Cardiac muscle cell (in vitro differentiated cells and primary cell): ENCODE data around the gene MTOR. TPM values are rescaled to one million over a fixed set of nuclear protein-coding genes. Genes with fewer than 3 reads are reported as not detected.
"Not testable (repeated sequence)": the region's sequence is repeated elsewhere in the genome, so short reads cannot be mapped to it uniquely, and the experiment has no call there.

ENCODE experiments used
- DNase-seq, 2 donors: peaks; one replicate each; pipeline versions ENCODE4 v3.0.0 to v3.0.0-alpha.2; 2010 to 2017; ENCODE audit warnings: low read depth in 1 of 2, low spot score in 1 of 2
- H3K27ac ChIP-seq: fragments of 200-600 bp; sonication (generic); 2 replicates; pipeline ENCODE4 v1.5.1; 2016
- H3K27me3 ChIP-seq: fragments of 200-600 bp; sonication (generic); 2 replicates; pipeline ENCODE4 v1.6.0; 2016; ENCODE audit warnings: control low read depth
- H3K36me3 ChIP-seq: fragments of 200-600 bp; sonication (generic); 2 replicates; pipeline ENCODE4 v1.5.1; 2016; ENCODE audit warnings: control low read depth
- H3K4me1 ChIP-seq: fragments of 200-600 bp; sonication (generic); 2 replicates; pipeline ENCODE4 v1.8.1; 2017; ENCODE audit warnings: low read depth, mild to moderate bottlenecking, mixed run types
- H3K4me3 ChIP-seq: fragments of 200-600 bp; sonication (generic); 2 replicates; pipeline ENCODE4 v1.5.1; 2016; ENCODE audit warnings: mild to moderate bottlenecking
- H3K9me3 ChIP-seq: fragments of 200-600 bp; sonication (generic); 2 replicates; pipeline ENCODE4 v1.5.1; 2017; ENCODE audit warnings: low read depth, mild to moderate bottlenecking, control low read depth
- CTCF ChIP-seq: IDR thresholded peaks from 2 replicates; pipeline ENCODE4 v1.5.1; 2012; ENCODE audit warnings: low read depth, mild to moderate bottlenecking, low read length
- polyA plus RNA-seq: library from polyadenylated mRNA; unstranded; fragments of >200 nt; fragmentation: Nextera tagmentation; extraction: Ambion mirVana; gene quantifications from 2 replicates; pipeline ENCODE4 v1.2.1, GENCODE V29; 2016
- total RNA-seq: library from RNA; depleted of rRNA; stranded (reverse); fragments of >200 nt; gene quantifications from 2 replicates; pipeline ENCODE4 v1.2.3, GENCODE V29; 2016

The MTOR gene
- total and polyA plus RNA-seq, 2 experiments from 2014 or later, result 21.5 to 45.7 TPM

GRCh38 chr1:11067716-11068599 lies 194.4 kb downstream of the MTOR start:
- Histone ChIP-seq H3K9me3 (no peaks in the 10 kb centered on the region), H3K4me1 (no peaks in the 10 kb centered on the region), H3K27me3 (no peaks in the 10 kb centered on the region), H3K36me3 (peaks cover 49% of the 10 kb centered on the region), H3K27ac (no peak overlapping the region), H3K4me3 (no peak overlapping the region)
- TF ChIP-seq CTCF, result no peak
- no peak for DNase-seq

- H3K9me3 ChIP-seq, result no peaks in the 10 kb centered on the region
- peaks cover 37% of the 10 kb centered on the region for H3K36me3 ChIP-seq
- no peak overlapping the region for H3K4me3 ChIP-seq
- DNase-seq, result no peak
- H3K27me3 ChIP-seq, result no peaks in the 10 kb centered on the region
- H3K4me1 ChIP-seq, result no peaks in the 10 kb centered on the region
- H3K27ac ChIP-seq, result no peak overlapping the region
- TF ChIP-seq CTCF, result no peak
These were observed 196.6 kb downstream of the MTOR start for GRCh38 chr1:11065796-11066195.

DNA sequence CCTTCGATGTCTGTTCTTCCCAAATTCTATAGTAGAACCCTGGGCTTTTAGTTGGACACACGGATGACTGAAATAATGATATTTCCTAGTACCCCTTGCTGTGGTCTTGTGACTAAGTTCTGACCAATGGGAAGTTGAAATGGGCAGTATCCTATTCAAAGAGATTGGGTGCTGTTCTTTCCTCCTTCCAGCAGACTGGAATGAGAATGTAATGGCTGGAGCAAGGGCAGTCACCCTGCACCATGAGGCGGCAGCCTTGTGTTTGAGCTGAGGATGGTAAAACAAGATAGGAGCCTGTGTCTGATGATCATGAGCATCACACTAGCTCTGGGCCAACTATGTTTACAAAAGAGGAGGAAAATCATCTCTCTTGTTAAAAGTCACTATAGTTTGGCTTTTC lies 197.4 kb downstream of the MTOR start:
- DNase-seq, result no peak
- no peaks in the 10 kb centered on the region for H3K27me3 ChIP-seq
- H3K36me3 ChIP-seq, result peaks cover 32% of the 10 kb centered on the region
- H3K4me1 ChIP-seq, result no peaks in the 10 kb centered on the region
- no peak for TF ChIP-seq CTCF
- H3K9me3 ChIP-seq, result no peaks in the 10 kb centered on the region
- H3K27ac ChIP-seq, result no peak overlapping the region
- H3K4me3 ChIP-seq, result no peak overlapping the region

GRCh38 chr1:11063937-11064537 lies 198.3 kb downstream of the MTOR start:
- not testable (repeated sequence) for DNase-seq, H3K4me3 ChIP-seq, H3K9me3 ChIP-seq, H3K27ac ChIP-seq, H3K27me3 ChIP-seq, H3K4me1 ChIP-seq
- H3K36me3 ChIP-seq, result peaks cover 29% of the 10 kb centered on the region

DNA sequence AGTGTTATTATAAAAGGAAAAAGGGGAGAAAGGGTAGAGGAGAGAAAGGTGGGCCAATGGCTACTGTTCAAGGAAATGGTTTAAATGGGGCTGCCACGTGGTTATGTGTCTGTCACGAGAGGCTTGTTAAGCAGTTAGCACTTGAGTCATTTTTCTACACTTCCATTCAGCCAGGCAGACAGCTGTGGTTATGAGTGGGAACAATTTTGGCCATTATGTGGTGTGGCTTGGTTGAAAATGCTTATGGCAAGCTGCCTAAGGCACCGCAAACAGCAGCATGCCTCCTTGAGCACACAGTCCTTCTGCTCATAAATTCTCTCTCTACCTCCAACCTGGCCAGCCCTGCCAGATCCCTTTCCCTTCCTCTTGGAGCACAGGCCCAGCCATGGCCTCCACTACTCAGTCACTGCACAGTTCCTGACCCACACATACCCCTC lies 199.4 kb downstream of the MTOR start:
- Histone ChIP-seq H3K27me3 (no peaks in the 10 kb centered on the region), H3K4me1 (peaks cover 3% of the 10 kb centered on the region), H3K4me3 (no peak overlapping the region), H3K27ac (no peak overlapping the region), H3K9me3 (no peaks in the 10 kb centered on the region), H3K36me3 (peaks cover 20% of the 10 kb centered on the region)
- peak in 1 of 2 donors; percentile 21 for DNase-seq
- TF ChIP-seq CTCF, result no peak
